Activated CD8-positive, alpha-beta memory T cell treated with anti-CD3 and anti-CD28 coated beads, Interleukin-2, amount 10 ng/mL, durations not matched to agents 7 days and 5 days (primary cell): Measurements from ENCODE around the gene POLE. TPM values are rescaled to one million over a fixed set of nuclear protein-coding genes. Genes with fewer than 3 reads are reported as not detected.
A peak's percentile ranks its signal among the peaks of the same experiment; 100 is the strongest.

Experiments
- ATAC-seq: fragments of 150-1000 bp; cut with Tn5 transposase; one replicate; pipeline ENCODE4 v1.10.0; 2021; ENCODE audit warnings: moderate library complexity
- CTCF ChIA-PET: fragments of 350-600 bp; sonication (Branson Sonifier 250); formaldehyde crosslinking; loops from one replicate; lab custom pipeline; 2021; ENCODE audit warnings: antibody characterized with exemption; lab: Charles Lee
- DNase-seq: peaks from one replicate; pipeline ENCODE4 v3.0.0-alpha.2; 2020
- H3K27ac Mint-ChIP-seq: one replicate; pipeline ENCODE4 v1.8.0; 2021; ENCODE audit warnings: mild to moderate bottlenecking, mixed read lengths
- H3K27me3 Mint-ChIP-seq: one replicate; pipeline ENCODE4 v1.8.0; 2021; ENCODE audit warnings: mixed read lengths
- H3K36me3 Mint-ChIP-seq: one replicate; pipeline ENCODE4 v1.8.0; 2021; ENCODE audit warnings: mild to moderate bottlenecking, mixed read lengths
- H3K4me1 Mint-ChIP-seq: one replicate; pipeline ENCODE4 v1.8.0; 2021; ENCODE audit warnings: mixed read lengths
- H3K4me3 Mint-ChIP-seq: one replicate; pipeline ENCODE4 v1.8.0; 2021; ENCODE audit warnings: mild to moderate bottlenecking, moderate library complexity, mixed read lengths
- H3K9me3 Mint-ChIP-seq: one replicate; pipeline ENCODE4 v1.8.0; 2022; ENCODE audit warnings: low read depth, mixed read lengths
- total RNA-seq, 2 experiments: library from RNA; stranded (reverse); gene quantifications; one replicate each; pipeline ENCODE4 v1.2.3, GENCODE V29; 2021

The POLE gene
- total RNA-seq, 2 experiments from 2014 or later, result 170 to 221 TPM

GRCh38 chr12:132635076-132635955, 51.8 kb downstream of the POLE start:
- H3K27ac Mint-ChIP-seq, result peak overlapping the region; percentile 50
- H3K4me1 Mint-ChIP-seq, result peaks cover 2% of the 10 kb centered on the region
- H3K4me3 Mint-ChIP-seq, result no peak overlapping the region
- H3K36me3 Mint-ChIP-seq, result peaks cover 70% of the 10 kb centered on the region
- no peak for DNase-seq
- CTCF ChIA-PET, result interaction anchor here (2.6 kb wide), 1 partner anchor 21 kb away, joined by 8 read pairs; no protein-coding TSS in a partner anchor
- H3K9me3 Mint-ChIP-seq, result no peaks in the 10 kb centered on the region
- no peak for ATAC-seq
- H3K27me3 Mint-ChIP-seq, result no peaks in the 10 kb centered on the region

- DNase-seq (no peak), ATAC-seq (no peak)
- peaks cover 76% of the 10 kb centered on the region for H3K36me3 Mint-ChIP-seq
- no peak overlapping the region for H3K4me3 Mint-ChIP-seq
- no peaks in the 10 kb centered on the region for H3K9me3 Mint-ChIP-seq
- no peak overlapping the region for H3K27ac Mint-ChIP-seq
- CTCF ChIA-PET, result no interaction called here
- H3K4me1 Mint-ChIP-seq, result peaks cover 2% of the 10 kb centered on the region
- H3K27me3 Mint-ChIP-seq, result no peaks in the 10 kb centered on the region
Measured at GRCh38 chr12:132634411-132634990, 52.6 kb downstream of the POLE start.

GRCh38 chr12:132633901-132634300, 53.2 kb downstream of the POLE start:
- H3K36me3 Mint-ChIP-seq, result peaks cover 74% of the 10 kb centered on the region
- no peak overlapping the region for H3K27ac Mint-ChIP-seq
- H3K9me3 Mint-ChIP-seq, result no peaks in the 10 kb centered on the region
- peaks cover 2% of the 10 kb centered on the region for H3K4me1 Mint-ChIP-seq
- DNase-seq (no peak), ATAC-seq (no peak)
- H3K4me3 Mint-ChIP-seq, result no peak overlapping the region
- CTCF ChIA-PET, result no interaction called here
- H3K27me3 Mint-ChIP-seq, result no peaks in the 10 kb centered on the region

GRCh38 chr12:132633398-132633797, 53.7 kb downstream of the POLE start:
- no peaks in the 10 kb centered on the region for H3K27me3 Mint-ChIP-seq
- DNase-seq, result no peak
- H3K4me3 Mint-ChIP-seq, result no peak overlapping the region
- H3K9me3 Mint-ChIP-seq, result no peaks in the 10 kb centered on the region
- CTCF ChIA-PET, result interaction anchor here (0.9 to 1.0 kb wide), 2 partner anchors 8 to 17 kb away, joined by 3 read pairs; no protein-coding TSS in a partner anchor
- no peak overlapping the region for H3K27ac Mint-ChIP-seq
- H3K36me3 Mint-ChIP-seq, result peaks cover 72% of the 10 kb centered on the region
- peaks cover 2% of the 10 kb centered on the region for H3K4me1 Mint-ChIP-seq
- ATAC-seq, result no peak

- Mint-ChIP-seq H3K4me1 (peaks cover under 1% of the 10 kb centered on the region), H3K9me3 (no peaks in the 10 kb centered on the region), H3K36me3 (peaks cover 67% of the 10 kb centered on the region), H3K4me3 (no peak overlapping the region), H3K27me3 (no peaks in the 10 kb centered on the region), H3K27ac (no peak overlapping the region)
- DNase-seq (no peak), ATAC-seq (no peak)
- CTCF ChIA-PET, result interaction anchor here (0.9 to 1.6 kb wide), 3 partner anchors 9 to 18 kb away, joined by 3 to 4 read pairs (median 3); no protein-coding TSS in a partner anchor
Measured at GRCh38 chr12:132632521-132633228, 54.5 kb downstream of the POLE start.

GRCh38 chr12:132631666-132632065, 55.5 kb downstream of the POLE start:
- H3K9me3 Mint-ChIP-seq, result no peaks in the 10 kb centered on the region
- H3K27ac Mint-ChIP-seq, result no peak overlapping the region
- ATAC-seq, result no peak
- H3K27me3 Mint-ChIP-seq, result no peaks in the 10 kb centered on the region
- CTCF ChIA-PET, result interaction anchor here (1.6 kb wide), 1 partner anchor 17 kb away, joined by 4 read pairs; no protein-coding TSS in a partner anchor
- no peaks in the 10 kb centered on the region for H3K4me1 Mint-ChIP-seq
- DNase-seq, result no peak
- H3K4me3 Mint-ChIP-seq, result no peak overlapping the region
- peaks cover 60% of the 10 kb centered on the region for H3K36me3 Mint-ChIP-seq

- no peak overlapping the region for H3K27ac Mint-ChIP-seq
- CTCF ChIA-PET, result interaction anchor here (1.3 kb wide), 1 partner anchor 54 kb away, joined by 3 read pairs; no protein-coding TSS in a partner anchor
- H3K9me3 Mint-ChIP-seq, result no peaks in the 10 kb centered on the region
- no peak for ATAC-seq
- H3K36me3 Mint-ChIP-seq, result peaks cover 55% of the 10 kb centered on the region
- H3K4me3 Mint-ChIP-seq, result no peak overlapping the region
- H3K27me3 Mint-ChIP-seq, result no peaks in the 10 kb centered on the region
- no peak for DNase-seq
- no peaks in the 10 kb centered on the region for H3K4me1 Mint-ChIP-seq
Measured at GRCh38 chr12:132630672-132631071, 56.5 kb downstream of the POLE start.

- Mint-ChIP-seq H3K27ac (no peak overlapping the region), H3K9me3 (no peaks in the 10 kb centered on the region), H3K36me3 (peaks cover 50% of the 10 kb centered on the region), H3K27me3 (no peaks in the 10 kb centered on the region), H3K4me1 (no peaks in the 10 kb centered on the region), H3K4me3 (no peak overlapping the region)
- DNase-seq, result no peak
- CTCF ChIA-PET, result interaction anchor here (0.9 kb wide), 1 partner anchor 14 kb away, joined by 3 read pairs; no protein-coding TSS in a partner anchor
- no peak for ATAC-seq
Measured at GRCh38 chr12:132629330-132629729, 57.8 kb downstream of the POLE start.

GRCh38 chr12:132625731-132626430, 61.3 kb downstream of the POLE start:
- no peaks in the 10 kb centered on the region for H3K9me3 Mint-ChIP-seq
- H3K27ac Mint-ChIP-seq, result no peak overlapping the region
- H3K4me1 Mint-ChIP-seq, result peaks cover 2% of the 10 kb centered on the region
- no peak for DNase-seq
- CTCF ChIA-PET, result interaction anchor here (1.2 kb wide), 1 partner anchor 11 kb away, joined by 5 read pairs; no protein-coding TSS in a partner anchor
- H3K4me3 Mint-ChIP-seq, result no peak overlapping the region
- H3K27me3 Mint-ChIP-seq, result no peaks in the 10 kb centered on the region
- peaks cover 26% of the 10 kb centered on the region for H3K36me3 Mint-ChIP-seq
- no peak for ATAC-seq

GRCh38 chr12:132624910-132625630, 62.1 kb downstream of the POLE start:
- ATAC-seq, result no peak
- peaks cover 3% of the 10 kb centered on the region for H3K27me3 Mint-ChIP-seq
- no peaks in the 10 kb centered on the region for H3K9me3 Mint-ChIP-seq
- no peak overlapping the region for H3K27ac Mint-ChIP-seq
- H3K36me3 Mint-ChIP-seq, result peaks cover 19% of the 10 kb centered on the region
- no peak for DNase-seq
- H3K4me1 Mint-ChIP-seq, result peaks cover 2% of the 10 kb centered on the region
- CTCF ChIA-PET, result interaction anchor here (1.2 kb wide), 1 partner anchor 10 kb away, joined by 5 read pairs; no protein-coding TSS in a partner anchor
- H3K4me3 Mint-ChIP-seq, result no peak overlapping the region

GRCh38 chr12:132624186-132624855, 62.8 kb downstream of the POLE start:
- CTCF ChIA-PET, result no interaction called here
- no peak overlapping the region for H3K27ac Mint-ChIP-seq
- DNase-seq (no peak), ATAC-seq (no peak)
- H3K4me3 Mint-ChIP-seq, result no peak overlapping the region
- H3K9me3 Mint-ChIP-seq, result no peaks in the 10 kb centered on the region
- H3K27me3 Mint-ChIP-seq, result peaks cover 4% of the 10 kb centered on the region
- peaks cover 2% of the 10 kb centered on the region for H3K4me1 Mint-ChIP-seq
- H3K36me3 Mint-ChIP-seq, result peaks cover 13% of the 10 kb centered on the region
